K562 (cell line): ENCODE measurements around the gene CPPED1. TPM values are rescaled to one million over a fixed set of nuclear protein-coding genes. Genes with fewer than 3 reads are reported as not detected.

Experiments
- CBFA2T2 ChIP-seq: fragments of 450-650 bp; conservative IDR thresholded peaks from 2 replicates; pipeline ENCODE4 v1.6.1; 2017; ENCODE audit warnings: mild to moderate bottlenecking
- CCAR2 ChIP-seq: fragments of 200-400 bp; formaldehyde crosslinking; IDR thresholded peaks from 2 replicates; pipeline ENCODE4 v1.6.1; 2017; ENCODE audit warnings: mild to moderate bottlenecking, low read depth, low read length
- CTBP1 ChIP-seq: fragments of 450-650 bp; IDR thresholded peaks from 2 replicates; pipeline ENCODE4 v1.6.1; 2016; ENCODE audit warnings: borderline replicate concordance
- DDX20 ChIP-seq: fragments of 450-650 bp; IDR thresholded peaks from 2 replicates; pipeline ENCODE4 v1.6.1; 2016; ENCODE audit warnings: missing genetic modification characterization, low read depth, mild to moderate bottlenecking, missing compliant biosample characterization, moderate library complexity
- FOXK1 ChIP-seq: sonication (generic); formaldehyde crosslinking; IDR thresholded peaks from 2 replicates; pipeline ENCODE4 v1.8.0; 2022; ENCODE audit warnings: missing genetic modification reagents, mild to moderate bottlenecking, borderline replicate concordance
- IRF2 ChIP-seq: sonication (generic); formaldehyde crosslinking; IDR thresholded peaks from 2 replicates; pipeline ENCODE4 v1.8.1; 2022; ENCODE audit warnings: mild to moderate bottlenecking, missing genetic modification reagents
- LARP7 ChIP-seq: fragments of 450-650 bp; IDR thresholded peaks from 2 replicates; pipeline ENCODE4 v1.6.1; 2016
- MBD1 ChIP-seq: fragments of 250-450 bp; sonication (Bioruptor Pico); IDR thresholded peaks from 2 replicates; pipeline ENCODE4 v1.8.0; 2022; ENCODE audit warnings: inconsistent platforms
- PHB2 ChIP-seq: fragments of 450-650 bp; IDR thresholded peaks from 2 replicates; pipeline ENCODE4 v1.6.1; 2017; ENCODE audit warnings: low read depth
- RERE ChIP-seq: sonication (generic); formaldehyde crosslinking; IDR thresholded peaks from 2 replicates; pipeline ENCODE4 v1.8.0; 2023; ENCODE audit warnings: missing genetic modification reagents, mild to moderate bottlenecking, borderline replicate concordance
- SIRT6 ChIP-seq: IDR thresholded peaks from one replicate; pipeline ENCODE4 v1.6.1; 2012; ENCODE audit warnings: low read depth, mild to moderate bottlenecking, control low read depth, inconsistent platforms, low read length, moderate library complexity
- SREBF2 ChIP-seq: sonication (generic); formaldehyde crosslinking; IDR thresholded peaks from 2 replicates; pipeline ENCODE4 v1.4.0; 2020; ENCODE audit warnings: mild to moderate bottlenecking, missing genetic modification reagents
- TAF9B ChIP-seq: fragments of 450-650 bp; IDR thresholded peaks from 2 replicates; pipeline ENCODE4 v1.6.1; 2018; ENCODE audit warnings: mild to moderate bottlenecking; ENCODE audit not compliant: partially characterized antibody
- ZBED1 ChIP-seq: IDR thresholded peaks from 2 replicates; pipeline ENCODE4 v1.6.1; 2014
- ZFP91 ChIP-seq: sonication (generic); formaldehyde crosslinking; IDR thresholded peaks from 2 replicates; pipeline ENCODE4 v1.8.0; 2022; ENCODE audit warnings: mild to moderate bottlenecking, missing genetic modification reagents
- ZNF146 ChIP-seq: IDR thresholded peaks from one replicate; pipeline ENCODE4 v1.6.1; 2018; ENCODE audit warnings: missing compliant biosample characterization; ENCODE audit not compliant: unreplicated experiment
- ZNF217 ChIP-seq: sonication (generic); formaldehyde crosslinking; IDR thresholded peaks from 2 replicates; pipeline ENCODE4 v1.8.0; 2022; ENCODE audit warnings: mild to moderate bottlenecking, missing genetic modification reagents
- ZNF232 ChIP-seq: sonication (generic); formaldehyde crosslinking; IDR thresholded peaks from 2 replicates; pipeline ENCODE4 v1.8.0; 2022; ENCODE audit warnings: mild to moderate bottlenecking, missing genetic modification reagents
- ZNF395 ChIP-seq: fragments of 200-800 bp; sonication (Bioruptor generic); IDR thresholded peaks from 2 replicates; pipeline ENCODE4 v1.6.1; 2017; ENCODE audit warnings: missing genetic modification characterization, missing compliant biosample characterization
- polyA plus RNA-seq, 8 experiments: library from polyadenylated mRNA; depleted of rRNA in 4 of 8; stranded (reverse) in 5 of 8; unstranded in 3 of 8; fragments of >200 nt; fragmentation: Nextera tagmentation in 2 of 8; fragmentation: Illumina TruSeq in 1 of 8; extraction: Ambion mirVana in 2 of 8; extraction: Trizol in 1 of 8; gene quantifications; 2 replicates each; pipeline versions ENCODE4 v1.2.1 to v1.2.3, GENCODE V29; 2011 to 2014; ENCODE audit warnings: inconsistent platforms in 1 of 8, missing spikeins in 1 of 8
- total RNA-seq, 7 experiments: library from RNA; depleted of rRNA in 6 of 7; stranded (reverse); fragments of >200 nt in 6 of 7; fragmentation: Illumina TruSeq in 2 of 7; extraction: Trizol in 2 of 7; gene quantifications; 2 replicates each; pipeline versions ENCODE4 v1.2.1 to v1.2.3, GENCODE V29; 2011 to 2021; ENCODE audit warnings: low replicate concordance in 1 of 7

CPPED1 gene
- total and polyA plus RNA-seq, 9 of the 15 experiments (the other 6 are each of a cell fraction or from before 2014, with no cell fraction given): 7.5 to 25.7 (median 16.9) TPM

GRCh38 chr16:12803203-12804093 is at the start of gene CPPED1 (continued):
- TF ChIP-seq ZFP91 (CRISPR knock-in tag) (no peak), PHB2 (no peak), ZNF217 (no peak), CBFA2T2 (no peak), ZNF232 (no peak), DDX20 (tag) (no peak), CTBP1 (peak; percentile 88; the same call in 1 of the 2 replicates), SREBF2 (CRISPR knock-in tag) (no peak), IRF2 (CRISPR knock-in tag) (no peak), LARP7 (no peak), FOXK1 (CRISPR knock-in tag) (no peak), ZNF395 (CRISPR knock-in tag) (no peak), CCAR2 (no peak), ZNF146 (no peak), RERE (CRISPR knock-in tag) (no peak), TAF9B (peak; percentile 95), MBD1 (CRISPR knock-in tag) (no peak), ZBED1 (no peak), SIRT6 (no peak)
